ENCODE measurements around the gene RNF145. TPM values are rescaled to one million over a fixed set of nuclear protein-coding genes. Genes with fewer than 3 reads are reported as not detected.

The RNF145 gene
- total RNA-seq, 4 donors from 2014 or later, result 20.2 to 78.2 (median 73.6) TPM

GRCh38 chr5:159195775-159196174, 13.6 kb downstream of the RNF145 start:
- Histone ChIP-seq H3K4me3 (no peak overlapping the region), H3K4me1 (no peaks in the 10 kb centered on the region), H3K27me3 (no peaks in the 10 kb centered on the region), H3K9me3 (no peaks in the 10 kb centered on the region), H3K27ac (no peak overlapping the region), H3K36me3 (no peaks in the 10 kb centered on the region)
- no peak for DNase-seq
- no peak for TF ChIP-seq POLR2A (IDR thresholded peaks at IDR 0.05)
- TF ChIP-seq CTCF (IDR thresholded peaks at IDR 0.05), result no peak
- intact Hi-C loops (cut with DNase I; ENCODE audit: low total_unique reads), result no loop called here

GRCh38 chr5:159190170-159190569, 19.2 kb downstream of the RNF145 start:
- no peak for DNase-seq
- no peaks in the 10 kb centered on the region for H3K9me3 ChIP-seq
- H3K36me3 ChIP-seq, result no peaks in the 10 kb centered on the region
- H3K27me3 ChIP-seq, result no peaks in the 10 kb centered on the region
- intact Hi-C loops (cut with DNase I; ENCODE audit: low total_unique reads), result no loop called here
- no peaks in the 10 kb centered on the region for H3K4me1 ChIP-seq
- H3K27ac ChIP-seq, result no peak overlapping the region
- H3K4me3 ChIP-seq, result no peak overlapping the region
- TF ChIP-seq POLR2A (IDR thresholded peaks at IDR 0.05) (no peak), CTCF (IDR thresholded peaks at IDR 0.05) (no peak)

GRCh38 chr5:159189310-159189709, 20.0 kb downstream of the RNF145 start:
- TF ChIP-seq POLR2A (IDR thresholded peaks at IDR 0.05) (no peak), CTCF (IDR thresholded peaks at IDR 0.05) (no peak)
- H3K4me1 ChIP-seq, result no peaks in the 10 kb centered on the region
- no peak for DNase-seq
- no peaks in the 10 kb centered on the region for H3K9me3 ChIP-seq
- intact Hi-C loops (cut with DNase I; ENCODE audit: low total_unique reads), result no loop called here
- H3K27me3 ChIP-seq, result no peaks in the 10 kb centered on the region
- no peak overlapping the region for H3K4me3 ChIP-seq
- no peak overlapping the region for H3K27ac ChIP-seq
- no peaks in the 10 kb centered on the region for H3K36me3 ChIP-seq

- Histone ChIP-seq H3K4me1 (no peaks in the 10 kb centered on the region), H3K27me3 (no peaks in the 10 kb centered on the region), H3K9me3 (no peaks in the 10 kb centered on the region), H3K36me3 (no peaks in the 10 kb centered on the region), H3K27ac (no peak overlapping the region), H3K4me3 (no peak overlapping the region)
- DNase-seq, result no peak
- intact Hi-C loops (cut with DNase I; ENCODE audit: low total_unique reads), result no loop called here
- no peak for TF ChIP-seq CTCF (IDR thresholded peaks at IDR 0.05)
- TF ChIP-seq POLR2A (IDR thresholded peaks at IDR 0.05), result no peak
Measured at GRCh38 chr5:159187719-159188118, 21.6 kb downstream of the RNF145 start.

- Histone ChIP-seq H3K36me3 (no peaks in the 10 kb centered on the region), H3K27ac (no peak overlapping the region), H3K4me3 (no peak overlapping the region), H3K27me3 (no peaks in the 10 kb centered on the region), H3K9me3 (no peaks in the 10 kb centered on the region), H3K4me1 (no peaks in the 10 kb centered on the region)
- intact Hi-C loops (cut with DNase I; ENCODE audit: low total_unique reads), result no loop called here
- DNase-seq, result no peak
- TF ChIP-seq POLR2A (IDR thresholded peaks at IDR 0.05) (no peak), CTCF (IDR thresholded peaks at IDR 0.05) (no peak)
Measured at GRCh38 chr5:159186319-159186718, 23.0 kb downstream of the RNF145 start.

All from uterus (tissue), 4 donors.